Vagina (tissue), 2 donors: ENCODE data around the gene ALDH1A1. TPM values are rescaled to one million over a fixed set of nuclear protein-coding genes. Genes with fewer than 3 reads are reported as not detected.

Experiments used
- DNase-seq, 2 donors: peaks; one replicate each; pipeline ENCODE4 v3.0.0-alpha.2; 2017; ENCODE audit errors: extremely low spot score in 2 of 2
- H3K27ac ChIP-seq: fragments of 200-600 bp; sonication (generic); one replicate; pipeline ENCODE4 v1.5.1; 2019
- H3K27me3 ChIP-seq: fragments of 200-600 bp; sonication (generic); one replicate; pipeline ENCODE4 v1.5.1; 2019
- H3K36me3 ChIP-seq, 2 donors: fragments of 200-600 bp; sonication (generic); one replicate each; pipeline ENCODE4 v1.5.1; 2017 to 2019
- H3K4me1 ChIP-seq: fragments of 200-600 bp; sonication (generic); one replicate; pipeline ENCODE4 v1.5.1; 2019
- H3K4me3 ChIP-seq, 2 donors: fragments of 200-600 bp; sonication (generic); 1 replicate in 1 of 2; 2 replicates in 1 of 2; pipeline ENCODE4 v1.5.1; 2016 to 2019
- H3K9me3 ChIP-seq: fragments of 200-600 bp; sonication (generic); one replicate; pipeline ENCODE4 v1.5.1; 2019
- CTCF ChIP-seq, 3 experiments: fragments of 450-650 bp in 2 of 3; fragments of 200-600 bp in 1 of 3; sonication (generic) in 1 of 3; IDR thresholded peaks; one replicate each; pipeline ENCODE4 v1.5.1; 2017 to 2019; ENCODE audit warnings: antibody characterized with exemption in 3 of 3, mild to moderate bottlenecking in 2 of 3, moderate library complexity in 2 of 3
- POLR2A ChIP-seq, 2 donors: fragments of 450-650 bp; IDR thresholded peaks; one replicate each; pipeline ENCODE4 v1.6.1; 2017; ENCODE audit warnings: antibody characterized with exemption in 2 of 2, mild to moderate bottlenecking in 2 of 2, moderate library complexity in 2 of 2
- POLR2AphosphoS5 ChIP-seq, 2 donors: sonication (generic); formaldehyde crosslinking; IDR thresholded peaks; one replicate each; pipeline ENCODE4 v1.9.0; 2017; ENCODE audit warnings: antibody characterized with exemption in 2 of 2, mild to moderate bottlenecking in 2 of 2, low read depth in 1 of 2; ENCODE audit not compliant: insufficient read depth in 1 of 2
- intact Hi-C: fragments of 100-400 bp; cut with DNase I; formaldehyde crosslinking; loops from one replicate; pipeline ENCODE4 v1.15.1; 2023
- total RNA-seq: library from RNA; depleted of rRNA; stranded (reverse); fragments of >200 nt; gene quantifications from one replicate; pipeline ENCODE4 v1.2.3, GENCODE V29; 2016

Gene ALDH1A1
- total RNA-seq, 1 donor from 2014 or later: 126 TPM

DNA sequence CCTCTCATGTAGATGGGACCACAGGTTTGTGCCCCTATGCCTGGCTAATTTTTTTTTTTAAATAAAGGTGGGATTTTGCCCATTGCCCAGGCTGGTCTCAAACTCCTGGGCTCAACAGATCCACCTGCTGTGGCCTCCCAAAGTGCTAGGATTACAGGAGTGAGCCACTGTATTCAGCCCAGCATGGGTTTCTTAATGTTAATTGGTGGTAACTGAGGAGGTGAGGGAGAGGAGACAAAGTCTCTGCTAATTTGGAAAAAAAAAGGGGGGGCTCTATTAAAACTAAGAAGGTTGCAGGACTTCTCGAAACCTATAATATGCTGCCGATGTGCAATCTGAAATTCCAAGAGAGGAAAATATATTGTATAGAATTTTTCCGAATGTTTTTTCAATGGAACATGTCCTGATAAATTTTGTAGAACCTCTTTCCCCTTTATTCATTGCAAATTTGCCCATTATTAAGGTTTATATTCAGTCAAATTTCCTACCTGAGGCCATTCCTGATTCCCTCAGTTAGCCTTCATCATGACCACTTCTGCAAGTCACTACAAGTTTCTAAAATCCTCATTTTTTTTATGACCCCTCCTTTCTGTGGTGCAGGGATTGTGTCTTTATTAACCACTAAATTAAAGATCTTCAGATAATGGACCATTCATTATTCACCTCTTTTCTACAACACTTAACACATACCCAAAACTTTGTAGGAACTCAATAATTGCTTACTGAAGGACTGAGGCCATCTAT, 52.9 kb downstream of the ALDH1A1 start:
- Histone ChIP-seq H3K27ac (no peak overlapping the region), H3K27me3 (no peaks in the 10 kb centered on the region), H3K4me1 (no peaks in the 10 kb centered on the region), H3K9me3 (no peaks in the 10 kb centered on the region), H3K36me3 (no peaks in the 10 kb centered on the region), H3K4me3 (no peak overlapping the region)
- intact Hi-C loops: no loop called here
- no peak for DNase-seq
- TF ChIP-seq POLR2AphosphoS5 (IDR thresholded peaks at IDR 0.05; ENCODE audit: insufficient read depth in 1 of 2, low read depth in 1 of 2): no peak
- no peak for TF ChIP-seq CTCF (IDR thresholded peaks at IDR 0.05)
- TF ChIP-seq POLR2A (IDR thresholded peaks at IDR 0.05): no peak

- H3K4me3 ChIP-seq: no peak overlapping the region
- H3K4me1 ChIP-seq: no peaks in the 10 kb centered on the region
- no peak for DNase-seq
- intact Hi-C loops: no loop called here
- no peaks in the 10 kb centered on the region for H3K9me3 ChIP-seq
- H3K36me3 ChIP-seq: no peaks in the 10 kb centered on the region
- no peak overlapping the region for H3K27ac ChIP-seq
- H3K27me3 ChIP-seq: no peaks in the 10 kb centered on the region
- TF ChIP-seq POLR2AphosphoS5 (IDR thresholded peaks at IDR 0.05; ENCODE audit: insufficient read depth in 1 of 2, low read depth in 1 of 2) (no peak), POLR2A (IDR thresholded peaks at IDR 0.05) (no peak), CTCF (IDR thresholded peaks at IDR 0.05) (no peak)
Measured at GRCh38 chr9:72898784-72899733, 53.8 kb downstream of the ALDH1A1 start.

- no peak for DNase-seq
- no peaks in the 10 kb centered on the region for H3K9me3 ChIP-seq
- H3K27me3 ChIP-seq: no peaks in the 10 kb centered on the region
- intact Hi-C loops: no loop called here
- H3K36me3 ChIP-seq: no peaks in the 10 kb centered on the region
- H3K4me3 ChIP-seq: no peak overlapping the region
- TF ChIP-seq POLR2AphosphoS5 (IDR thresholded peaks at IDR 0.05; ENCODE audit: insufficient read depth in 1 of 2, low read depth in 1 of 2) (no peak), CTCF (IDR thresholded peaks at IDR 0.05) (no peak), POLR2A (IDR thresholded peaks at IDR 0.05) (no peak)
- no peak overlapping the region for H3K27ac ChIP-seq
- H3K4me1 ChIP-seq: no peaks in the 10 kb centered on the region
Measured at GRCh38 chr9:72898360-72898759, 54.5 kb downstream of the ALDH1A1 start.

GRCh38 chr9:72897069-72897649, 55.7 kb downstream of the ALDH1A1 start:
- no peak for DNase-seq
- intact Hi-C loops: no loop called here
- H3K4me1 ChIP-seq: no peaks in the 10 kb centered on the region
- TF ChIP-seq CTCF (IDR thresholded peaks at IDR 0.05) (no peak), POLR2AphosphoS5 (IDR thresholded peaks at IDR 0.05; ENCODE audit: insufficient read depth in 1 of 2, low read depth in 1 of 2) (no peak), POLR2A (IDR thresholded peaks at IDR 0.05) (no peak)
- no peak overlapping the region for H3K4me3 ChIP-seq
- no peaks in the 10 kb centered on the region for H3K9me3 ChIP-seq
- H3K36me3 ChIP-seq: no peaks in the 10 kb centered on the region
- H3K27me3 ChIP-seq: no peaks in the 10 kb centered on the region
- no peak overlapping the region for H3K27ac ChIP-seq
